Stimulated activated naive CD8-positive, alpha-beta T cell treated with anti-CD3 and anti-CD28 coated beads, Interleukin-15, Interleukin-2, amounts not matched to agents 100 ng/mL and 50 ng/mL, for 24 hours (primary cell): ENCODE data around the gene ZMYND8.

ENCODE experiments used
- H3K27ac Mint-ChIP-seq: one replicate; pipeline ENCODE4 v1.8.0; 2021; ENCODE audit warnings: mild to moderate bottlenecking, mixed read lengths
- H3K27me3 Mint-ChIP-seq: one replicate; pipeline ENCODE4 v1.8.0; 2021; ENCODE audit warnings: mixed read lengths
- H3K36me3 Mint-ChIP-seq: one replicate; pipeline ENCODE4 v1.8.0; 2021; ENCODE audit warnings: low read depth, mixed read lengths
- H3K4me1 Mint-ChIP-seq: one replicate; pipeline ENCODE4 v1.8.0; 2021; ENCODE audit warnings: low read depth, mixed read lengths
- H3K4me3 Mint-ChIP-seq: one replicate; pipeline ENCODE4 v1.8.0; 2021; ENCODE audit warnings: mild to moderate bottlenecking, mixed read lengths
- H3K9me3 Mint-ChIP-seq: one replicate; pipeline ENCODE4 v1.8.0; 2021; ENCODE audit warnings: mixed read lengths

Gene ZMYND8

GRCh38 chr20:47175493-47175892, 181.0 kb downstream of the ZMYND8 start:
- H3K9me3 Mint-ChIP-seq, result no peaks in the 10 kb centered on the region
- H3K27me3 Mint-ChIP-seq, result peaks cover 15% of the 10 kb centered on the region
- H3K4me1 Mint-ChIP-seq, result no peaks in the 10 kb centered on the region
- no peak overlapping the region for H3K4me3 Mint-ChIP-seq
- H3K36me3 Mint-ChIP-seq, result no peaks in the 10 kb centered on the region
- H3K27ac Mint-ChIP-seq, result no peak overlapping the region

GRCh38 chr20:47174456-47175243, 181.8 kb downstream of the ZMYND8 start:
- Mint-ChIP-seq H3K36me3 (no peaks in the 10 kb centered on the region), H3K27me3 (peaks cover 16% of the 10 kb centered on the region), H3K4me3 (no peak overlapping the region), H3K4me1 (no peaks in the 10 kb centered on the region), H3K27ac (no peak overlapping the region), H3K9me3 (no peaks in the 10 kb centered on the region)

GRCh38 chr20:47173596-47174216, 182.8 kb downstream of the ZMYND8 start:
- H3K36me3 Mint-ChIP-seq, result no peaks in the 10 kb centered on the region
- H3K9me3 Mint-ChIP-seq, result no peaks in the 10 kb centered on the region
- H3K27me3 Mint-ChIP-seq, result peaks cover 19% of the 10 kb centered on the region
- no peak overlapping the region for H3K27ac Mint-ChIP-seq
- H3K4me1 Mint-ChIP-seq, result no peaks in the 10 kb centered on the region
- no peak overlapping the region for H3K4me3 Mint-ChIP-seq

GRCh38 chr20:47172579-47172978, 183.9 kb downstream of the ZMYND8 start:
- Mint-ChIP-seq H3K36me3 (no peaks in the 10 kb centered on the region), H3K9me3 (no peaks in the 10 kb centered on the region), H3K27me3 (peaks cover 19% of the 10 kb centered on the region), H3K27ac (no peak overlapping the region), H3K4me1 (no peaks in the 10 kb centered on the region), H3K4me3 (no peak overlapping the region)

- Mint-ChIP-seq H3K9me3 (no peaks in the 10 kb centered on the region), H3K4me3 (no peak overlapping the region), H3K4me1 (no peaks in the 10 kb centered on the region), H3K27me3 (peaks cover 14% of the 10 kb centered on the region), H3K27ac (no peak overlapping the region), H3K36me3 (no peaks in the 10 kb centered on the region)
Observed at GRCh38 chr20:47167846-47168245, 188.7 kb downstream of the ZMYND8 start.

GRCh38 chr20:47165376-47165865, 191.1 kb downstream of the ZMYND8 start:
- Mint-ChIP-seq H3K9me3 (no peaks in the 10 kb centered on the region), H3K4me3 (no peak overlapping the region), H3K36me3 (no peaks in the 10 kb centered on the region), H3K4me1 (no peaks in the 10 kb centered on the region), H3K27me3 (peaks cover 4% of the 10 kb centered on the region), H3K27ac (no peak overlapping the region)

- H3K27ac Mint-ChIP-seq, result no peak overlapping the region
- no peaks in the 10 kb centered on the region for H3K36me3 Mint-ChIP-seq
- H3K9me3 Mint-ChIP-seq, result no peaks in the 10 kb centered on the region
- no peaks in the 10 kb centered on the region for H3K4me1 Mint-ChIP-seq
- no peak overlapping the region for H3K4me3 Mint-ChIP-seq
- peaks cover 3% of the 10 kb centered on the region for H3K27me3 Mint-ChIP-seq
Observed at GRCh38 chr20:47164140-47164539, 192.4 kb downstream of the ZMYND8 start.

- no peak overlapping the region for H3K27ac Mint-ChIP-seq
- H3K36me3 Mint-ChIP-seq, result no peaks in the 10 kb centered on the region
- no peaks in the 10 kb centered on the region for H3K9me3 Mint-ChIP-seq
- H3K27me3 Mint-ChIP-seq, result peaks cover 8% of the 10 kb centered on the region
- no peak overlapping the region for H3K4me3 Mint-ChIP-seq
- H3K4me1 Mint-ChIP-seq, result no peaks in the 10 kb centered on the region
Observed at GRCh38 chr20:47161411-47161810, 195.1 kb downstream of the ZMYND8 start.

GRCh38 chr20:47160992-47161391, 195.5 kb downstream of the ZMYND8 start:
- H3K27ac Mint-ChIP-seq, result no peak overlapping the region
- no peak overlapping the region for H3K4me3 Mint-ChIP-seq
- peaks cover 10% of the 10 kb centered on the region for H3K27me3 Mint-ChIP-seq
- no peaks in the 10 kb centered on the region for H3K9me3 Mint-ChIP-seq
- H3K36me3 Mint-ChIP-seq, result no peaks in the 10 kb centered on the region
- no peaks in the 10 kb centered on the region for H3K4me1 Mint-ChIP-seq

- Mint-ChIP-seq H3K27ac (no peak overlapping the region), H3K27me3 (peaks cover 10% of the 10 kb centered on the region), H3K9me3 (no peaks in the 10 kb centered on the region), H3K4me1 (no peaks in the 10 kb centered on the region), H3K36me3 (no peaks in the 10 kb centered on the region), H3K4me3 (no peak overlapping the region)
Observed at GRCh38 chr20:47160240-47160639, 196.3 kb downstream of the ZMYND8 start.
